Gastroesophageal sphincter (tissue), 3 donors: ENCODE results near the gene KNDC1.

Source experiments
- CTCF ChIP-seq, 4 experiments: fragments of 200-600 bp in 2 of 4; fragments of 450-650 bp in 2 of 4; sonication (generic) in 1 of 4; IDR thresholded peaks; one replicate each; pipeline ENCODE4 v1.5.1; 2017 to 2019; ENCODE audit warnings: antibody characterized with exemption in 4 of 4, mild to moderate bottlenecking in 2 of 4, moderate library complexity in 2 of 4
- EP300 ChIP-seq: sonication (generic); formaldehyde crosslinking; IDR thresholded peaks from one replicate; pipeline ENCODE4 v1.6.1; 2017; ENCODE audit warnings: antibody characterized with exemption, mild to moderate bottlenecking
- POLR2A ChIP-seq, 2 donors: fragments of 450-650 bp; IDR thresholded peaks; one replicate each; pipeline ENCODE4 v1.6.1; 2017; ENCODE audit warnings: antibody characterized with exemption in 2 of 2, mild to moderate bottlenecking in 2 of 2, moderate library complexity in 1 of 2

GRCh38 chr10:133271521-133272300 lies 111.7 kb downstream of the KNDC1 start:
- TF ChIP-seq POLR2A (IDR thresholded peaks at IDR 0.05), result no peak
- no peak for TF ChIP-seq EP300
- no peak for TF ChIP-seq CTCF (IDR thresholded peaks at IDR 0.05)
